NCI-H1417 (cell line): ENCODE results near the gene ACOT13.
"Not testable (repeated sequence)": the region's sequence is repeated elsewhere in the genome, so short reads cannot be mapped to it uniquely, and the experiment has no call there.

Experiments
- DNase-seq, 3 experiments: peaks; one replicate each; lab custom pipeline; 2025; lab: John Stamatoyannopoulos, UW

Gene ACOT13

GRCh38 chr6:24730653-24731052, 63.8 kb downstream of the ACOT13 start:
- DNase-seq: not testable (repeated sequence)

GRCh38 chr6:24731456-24732134, 64.7 kb downstream of the ACOT13 start:
- DNase-seq: not testable (repeated sequence)

GRCh38 chr6:24734166-24734565, 67.3 kb downstream of the ACOT13 start:
- no peak for DNase-seq

- DNase-seq: not testable (repeated sequence)
These were observed 67.8 kb downstream of the ACOT13 start for GRCh38 chr6:24734710-24735109.

DNA sequence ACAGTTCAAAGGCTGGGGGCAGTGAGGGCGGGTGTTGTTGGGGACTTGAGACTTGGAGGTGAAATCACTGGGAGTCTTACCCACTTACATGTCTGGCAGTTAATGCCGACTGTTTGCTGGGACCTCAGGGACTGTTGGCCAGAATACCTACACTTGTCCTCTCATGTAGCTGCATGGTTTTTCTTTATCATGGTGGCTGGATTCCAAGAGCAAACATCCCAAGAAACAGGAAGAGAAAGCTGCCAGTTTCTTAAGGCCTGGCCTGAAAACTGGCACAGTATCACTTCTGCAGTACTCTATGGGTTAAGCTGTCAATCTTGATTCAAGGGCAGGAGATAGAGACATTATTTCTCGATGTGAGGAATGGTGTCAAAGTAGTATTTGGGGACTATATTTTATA, 71.9 kb downstream of the ACOT13 start:
- no peak for DNase-seq

- DNase-seq: no peak
These were observed 74.0 kb downstream of the ACOT13 start for GRCh38 chr6:24740861-24741260.

DNA sequence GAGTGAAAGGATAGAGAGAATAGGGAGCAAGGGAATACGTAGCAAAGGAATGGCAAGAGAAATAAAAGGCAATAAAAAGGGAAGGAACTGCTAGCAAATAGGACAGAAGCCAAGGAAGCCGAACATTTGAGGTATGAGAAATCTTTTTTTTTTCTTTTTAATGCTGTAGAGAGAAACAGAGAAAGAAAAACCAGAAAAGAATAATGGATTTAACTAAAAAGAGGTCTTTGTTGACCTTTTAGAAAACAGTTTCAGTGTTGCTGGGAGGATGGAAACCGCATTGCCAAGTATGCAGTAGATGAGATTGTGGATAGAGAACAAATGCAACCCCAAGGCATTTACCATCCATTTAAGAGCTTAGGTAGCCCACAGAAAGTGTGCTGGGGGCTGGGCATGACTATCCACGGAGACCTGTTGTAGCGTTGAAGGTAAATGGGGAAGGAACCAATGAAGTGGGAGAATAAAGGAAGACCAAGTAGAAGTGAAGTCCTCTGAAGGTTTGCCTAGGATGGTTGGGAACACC, 75.4 kb downstream of the ACOT13 start:
- DNase-seq: no peak

GRCh38 chr6:24743265-24743943, 76.5 kb downstream of the ACOT13 start:
- DNase-seq: no peak

DNA sequence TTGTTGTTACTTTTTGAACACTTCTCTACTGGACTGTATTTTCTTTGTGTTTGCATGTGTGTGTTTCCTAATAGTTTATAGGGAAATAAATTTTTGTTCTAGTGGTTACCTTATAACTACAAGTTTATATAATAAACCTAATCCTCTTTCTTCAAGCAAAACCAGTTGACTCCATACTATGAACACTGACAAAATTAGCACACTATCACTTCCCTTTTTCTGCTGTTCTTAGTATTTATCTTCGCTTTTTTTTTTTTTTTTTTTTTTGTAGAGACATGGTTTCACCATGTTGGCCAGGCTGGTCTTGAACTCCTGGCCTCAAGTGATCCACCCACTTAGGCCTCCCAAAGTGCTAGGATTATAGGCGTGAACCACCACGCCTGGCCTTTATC, 77.1 kb downstream of the ACOT13 start:
- no peak for DNase-seq

DNA sequence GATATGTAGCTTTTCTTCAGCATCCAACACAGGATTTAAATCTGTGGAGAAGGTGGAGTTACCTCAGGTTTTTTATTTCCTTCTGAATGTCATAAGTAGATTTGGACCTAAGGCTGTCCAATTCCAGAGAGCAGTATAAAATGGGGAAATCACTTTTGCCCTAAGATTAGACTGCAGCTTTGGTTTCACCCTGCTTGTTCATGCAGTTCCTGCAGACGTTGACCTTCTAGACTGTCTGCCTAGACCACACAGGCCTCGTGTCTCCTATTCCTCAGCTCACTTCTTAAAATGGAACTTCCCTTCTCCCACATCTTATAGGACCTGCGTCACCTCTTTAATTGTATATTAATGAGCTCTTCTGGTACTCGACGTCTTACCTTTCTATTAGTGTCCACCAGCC, 78.0 kb downstream of the ACOT13 start:
- no peak for DNase-seq

- no peak for DNase-seq
These were observed 82.4 kb downstream of the ACOT13 start for GRCh38 chr6:24749297-24749696.

- DNase-seq: not testable (repeated sequence)
These were observed 84.0 kb downstream of the ACOT13 start for GRCh38 chr6:24750878-24751277.

GRCh38 chr6:24752503-24752902, 85.6 kb downstream of the ACOT13 start:
- DNase-seq: no peak

DNA sequence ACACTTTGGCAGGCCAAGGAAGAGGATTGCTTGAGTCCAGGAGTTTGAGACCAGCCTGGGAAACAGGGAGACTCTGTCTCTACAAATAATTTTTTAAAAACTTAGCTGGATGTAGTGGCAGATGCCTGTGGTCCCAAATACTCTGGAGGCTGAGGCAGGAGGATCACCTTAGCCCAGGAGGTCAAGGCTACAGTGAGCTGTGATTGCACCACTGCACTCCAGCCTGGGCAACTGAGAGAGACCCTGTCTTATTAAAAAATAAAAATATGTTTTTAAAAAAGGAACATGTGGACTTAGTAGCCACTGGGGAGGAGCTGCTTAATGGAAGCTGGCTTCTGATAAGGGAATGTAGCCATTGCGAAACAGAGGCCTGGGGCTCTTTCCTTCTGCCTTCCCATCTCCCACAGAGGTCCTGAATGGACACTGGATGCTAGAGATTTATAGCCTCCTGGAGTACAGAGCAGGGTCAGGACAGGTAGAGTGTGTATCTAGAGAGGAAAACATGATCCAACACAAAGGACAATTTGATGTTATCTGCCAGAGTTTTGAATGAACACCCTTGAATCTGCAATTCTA, 86.1 kb downstream of the ACOT13 start:
- no peak for DNase-seq

DNA sequence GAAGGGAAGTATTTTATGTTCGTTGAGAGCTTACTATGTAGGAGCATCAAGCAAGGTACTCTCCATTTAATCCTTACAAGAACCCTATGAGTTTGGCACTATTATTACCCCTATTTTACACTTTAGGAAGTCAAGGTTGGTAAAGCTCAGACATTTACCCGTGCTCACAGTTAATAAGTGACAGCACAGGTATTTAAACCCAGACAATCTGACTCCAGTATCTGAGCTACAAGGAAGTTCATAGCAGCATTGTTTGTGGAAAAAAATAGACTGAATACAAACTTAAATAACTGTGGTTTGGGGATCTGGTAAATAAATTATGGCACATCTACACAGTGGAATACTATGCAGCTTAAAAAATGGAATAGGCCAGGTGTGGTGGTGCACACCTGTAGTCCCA, 86.7 kb downstream of the ACOT13 start:
- no peak for DNase-seq

DNA sequence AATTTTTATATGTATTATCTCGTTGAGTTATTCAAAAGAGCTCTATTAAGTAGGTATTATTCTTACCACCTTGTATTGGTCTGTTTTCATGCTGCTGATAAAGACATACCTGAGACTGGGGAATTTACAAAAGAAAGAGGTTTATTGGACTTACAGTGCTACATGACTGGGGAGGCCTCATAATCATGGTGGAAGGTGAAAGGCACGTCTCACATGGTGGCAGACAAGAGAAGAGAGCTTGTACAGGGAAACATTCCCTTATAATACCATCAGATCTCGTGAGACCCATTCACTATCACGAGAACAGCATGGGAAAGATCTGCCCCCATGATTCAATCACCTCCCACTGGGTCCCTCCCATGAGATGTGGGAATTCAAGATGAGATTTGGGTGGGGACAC, 87.5 kb downstream of the ACOT13 start:
- DNase-seq: not testable (repeated sequence)
